Right kidney (tissue), 1 donor: Measurements from ENCODE around the gene COPB2.
"Not testable (repeated sequence)": the region's sequence is repeated elsewhere in the genome, so short reads cannot be mapped to it uniquely, and the experiment has no call there.

Source experiments
- DNase-seq: peaks from one replicate; pipeline ENCODE4 v3.0.0-alpha.2; 2016

Gene COPB2

DNA sequence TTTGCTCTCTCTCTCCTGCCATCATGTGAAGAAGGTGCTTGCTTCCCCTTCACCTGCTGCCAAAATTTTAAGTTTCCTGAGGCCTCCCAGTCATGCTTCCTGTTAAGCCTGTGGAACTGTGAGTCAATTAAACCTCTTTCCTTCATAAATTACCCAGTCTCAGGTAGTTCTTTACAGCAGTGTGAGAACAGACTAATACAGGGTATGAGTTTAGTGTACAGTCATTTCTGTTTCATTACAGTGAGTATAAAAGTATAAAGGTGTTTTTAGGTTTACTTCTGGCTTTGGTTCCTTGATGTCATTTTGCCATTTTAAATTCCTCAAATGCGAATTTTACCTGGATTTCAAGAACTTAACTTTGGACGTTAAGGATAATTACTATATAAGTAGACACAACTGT lies 7.2 kb downstream of the COPB2 start:
- not testable (repeated sequence) for DNase-seq

- DNase-seq, result no peak
Observed at GRCh38 chr3:139380575-139380974, 8.9 kb downstream of the COPB2 start.

GRCh38 chr3:139378587-139379241 lies 10.7 kb downstream of the COPB2 start:
- DNase-seq, result no peak

DNA sequence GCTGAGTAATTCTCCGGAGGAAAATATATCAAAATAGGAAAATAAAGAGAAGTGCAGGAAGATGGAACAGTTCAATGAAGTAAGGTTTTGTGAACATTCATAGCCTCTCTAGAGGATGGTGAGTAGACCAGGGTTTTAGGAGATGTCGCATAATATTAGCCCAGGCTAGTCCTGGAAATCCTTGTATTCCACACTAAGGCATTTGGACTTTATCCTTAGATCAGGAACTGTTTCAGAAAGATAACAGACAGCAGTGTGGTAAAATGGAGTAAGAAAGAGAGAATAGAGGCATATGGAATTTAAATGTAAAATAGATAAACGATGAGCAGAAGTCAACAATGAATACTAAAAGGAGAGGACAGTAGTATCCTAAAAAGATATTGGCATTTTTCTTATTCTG lies 12.1 kb downstream of the COPB2 start:
- DNase-seq, result no peak

GRCh38 chr3:139374099-139374498 lies 15.3 kb downstream of the COPB2 start:
- no peak for DNase-seq

DNA sequence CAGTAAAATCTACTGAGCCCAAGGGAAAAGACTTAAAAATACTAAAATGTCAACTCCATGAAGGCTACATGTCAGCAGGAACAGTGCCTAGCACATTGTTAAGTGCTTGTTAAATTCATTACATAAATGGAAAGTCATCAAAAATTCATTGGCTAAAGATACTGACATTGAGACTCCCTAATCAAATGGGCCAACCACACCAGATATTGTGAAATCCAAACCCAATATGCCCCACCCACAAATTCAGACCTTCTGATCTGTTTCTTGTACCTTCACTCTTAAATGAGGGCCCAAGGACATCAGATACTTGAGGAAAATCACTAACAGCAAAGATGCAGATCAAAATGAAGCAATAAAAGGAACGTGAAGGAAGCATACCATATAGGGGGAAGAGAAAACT lies 24.9 kb downstream of the COPB2 start:
- DNase-seq, result no peak

GRCh38 chr3:139361276-139361675 lies 28.2 kb downstream of the COPB2 start:
- no peak for DNase-seq

DNA sequence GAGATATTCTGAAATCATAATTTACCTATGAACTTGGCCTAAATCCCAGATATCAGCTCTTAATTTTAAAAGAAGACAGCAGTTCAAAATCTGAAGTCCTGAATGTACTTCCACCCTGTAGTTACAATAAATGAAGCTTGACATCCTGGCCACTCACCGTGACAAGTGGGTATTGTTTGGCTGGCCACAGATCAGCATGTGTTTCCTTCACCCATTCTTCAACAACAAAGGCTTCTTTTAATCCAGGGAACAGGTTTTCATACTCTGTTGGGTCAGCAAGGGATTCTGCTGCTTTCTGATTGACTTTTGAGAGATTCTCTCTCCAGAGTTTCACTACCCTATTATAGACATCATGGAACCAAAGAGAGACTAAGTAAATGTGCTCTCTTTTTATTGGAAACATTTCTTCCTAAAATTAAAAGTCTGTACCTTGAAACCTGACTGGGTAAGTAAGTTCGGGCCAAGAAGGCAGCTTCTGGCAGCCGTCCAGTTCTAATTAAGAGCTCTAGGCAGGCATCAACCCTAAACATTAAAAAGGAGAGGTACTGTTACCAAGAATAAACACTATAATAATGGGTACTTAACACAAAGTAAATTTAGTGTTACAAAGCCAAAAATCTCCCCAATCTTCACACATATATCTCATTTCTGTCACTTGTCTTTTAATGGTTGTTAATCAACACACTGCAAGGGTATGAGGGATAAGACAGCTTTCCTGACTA lies 30.4 kb downstream of the COPB2 start:
- DNase-seq, result no peak

DNA sequence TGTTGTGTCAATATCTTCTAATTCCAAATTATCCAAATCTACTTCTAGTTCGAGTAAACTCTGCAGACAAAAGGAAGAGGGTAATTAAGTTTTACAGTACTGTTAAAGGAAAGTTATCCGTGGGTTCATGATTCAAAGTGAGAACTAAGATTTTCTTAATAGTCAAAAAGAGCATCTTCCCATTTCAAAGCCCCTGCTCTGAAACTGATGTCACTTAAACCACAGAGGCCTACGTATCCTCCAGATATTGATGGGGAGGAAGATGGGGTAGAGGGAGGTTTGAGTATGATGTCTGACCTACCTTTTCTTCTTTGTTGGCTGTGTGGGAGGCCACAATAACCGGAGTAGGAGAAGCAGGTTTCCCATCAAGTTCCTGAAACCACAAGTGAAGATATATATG lies 31.5 kb downstream of the COPB2 start:
- DNase-seq, result no peak

DNA sequence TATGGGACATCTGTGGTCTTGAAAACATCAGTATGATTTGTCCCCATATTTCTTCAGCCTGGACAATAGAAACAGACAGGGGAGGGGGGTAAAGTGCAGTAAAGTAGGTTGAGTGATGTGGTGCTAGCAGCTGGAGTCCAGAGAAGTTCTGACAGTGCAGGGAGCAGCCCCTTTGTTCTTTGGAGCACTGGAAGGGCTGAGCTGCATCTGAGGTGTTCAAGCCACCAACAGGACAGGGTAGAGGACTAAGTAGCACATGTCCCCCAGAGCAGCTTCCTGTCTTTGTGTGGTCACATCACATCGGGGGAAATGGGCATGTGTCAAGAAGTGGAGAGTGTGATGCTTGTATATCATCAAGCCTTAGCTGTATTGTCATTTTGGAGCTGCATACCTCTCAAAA lies 33.6 kb downstream of the COPB2 start:
- no peak for DNase-seq

GRCh38 chr3:139355476-139355875 lies 34.0 kb downstream of the COPB2 start:
- DNase-seq, result no peak

DNA sequence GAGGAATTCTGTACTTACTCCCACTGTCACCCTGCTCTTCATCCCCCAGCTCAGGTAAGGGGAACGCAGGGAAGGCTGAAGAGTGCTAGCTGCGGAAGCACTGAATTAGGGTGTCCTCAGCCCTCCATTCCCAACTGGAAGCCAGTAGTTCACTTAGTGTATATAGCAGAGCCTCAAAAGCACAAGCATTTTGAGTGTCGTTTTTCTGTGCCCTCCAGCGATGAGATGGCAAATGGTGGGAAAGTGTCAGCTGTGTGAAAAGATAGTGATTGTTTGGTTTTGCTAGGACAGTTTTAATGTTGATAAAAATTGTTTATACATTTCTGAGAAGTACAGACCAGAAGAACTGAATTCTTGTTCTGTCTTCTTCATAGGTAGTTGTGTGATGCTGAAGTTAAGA lies 34.8 kb downstream of the COPB2 start:
- DNase-seq, result no peak

- no peak for DNase-seq
Observed at GRCh38 chr3:139353920-139354556, 35.4 kb downstream of the COPB2 start.

- no peak for DNase-seq
Observed at GRCh38 chr3:139346771-139347170, 42.7 kb downstream of the COPB2 start.

DNA sequence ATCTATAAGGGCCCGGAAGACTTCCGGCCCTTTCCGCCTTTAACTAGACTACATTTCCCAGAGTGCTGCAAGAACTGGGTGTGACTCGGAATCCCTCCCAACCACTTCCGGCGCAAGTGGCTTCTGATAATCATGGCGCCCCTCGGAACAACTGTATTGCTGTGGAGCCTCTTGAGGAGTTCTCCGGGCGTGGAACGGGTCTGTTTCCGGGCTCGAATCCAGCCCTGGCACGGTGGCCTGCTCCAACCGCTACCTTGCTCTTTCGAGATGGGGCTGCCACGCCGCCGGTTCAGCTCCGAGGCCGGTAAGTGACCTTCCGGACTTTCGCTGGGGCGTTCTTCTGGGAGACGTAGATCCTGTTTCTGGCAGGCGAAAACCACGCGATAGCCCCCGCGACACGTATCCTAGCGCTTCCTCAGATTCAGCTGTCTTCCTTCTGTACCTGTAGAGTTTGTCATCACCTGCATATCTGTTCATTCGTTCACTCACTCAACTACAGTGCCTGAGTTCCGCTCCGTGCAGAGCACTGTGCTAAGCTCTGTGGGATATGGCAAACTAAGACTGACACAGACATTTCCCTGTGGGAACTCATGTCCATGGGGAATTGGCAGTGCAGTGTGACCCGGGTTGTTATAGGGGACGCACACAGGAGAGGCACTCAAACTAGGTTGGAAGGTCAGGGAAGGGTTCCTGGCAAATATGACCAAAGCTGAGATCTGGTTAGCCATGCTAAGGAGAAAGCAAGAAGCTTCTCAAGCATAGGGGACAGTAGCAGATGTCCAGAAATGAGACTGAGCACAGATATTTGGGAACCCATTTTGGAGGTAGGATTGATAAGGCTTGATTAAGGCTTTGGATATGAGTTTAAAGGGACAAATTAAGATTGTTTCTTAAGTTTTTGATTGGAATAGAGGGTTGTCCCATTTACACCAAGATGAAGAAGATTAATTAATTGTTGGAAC lies 45.3 kb downstream of the COPB2 start, which contains the start of gene MRPS22:
MRPS22 (plus strand) TSS at position 126 of the 962 bp plus-strand sequence; CDS start at position 133, 7 bp downstream.
- DNase-seq, result peak; percentile 80

DNA sequence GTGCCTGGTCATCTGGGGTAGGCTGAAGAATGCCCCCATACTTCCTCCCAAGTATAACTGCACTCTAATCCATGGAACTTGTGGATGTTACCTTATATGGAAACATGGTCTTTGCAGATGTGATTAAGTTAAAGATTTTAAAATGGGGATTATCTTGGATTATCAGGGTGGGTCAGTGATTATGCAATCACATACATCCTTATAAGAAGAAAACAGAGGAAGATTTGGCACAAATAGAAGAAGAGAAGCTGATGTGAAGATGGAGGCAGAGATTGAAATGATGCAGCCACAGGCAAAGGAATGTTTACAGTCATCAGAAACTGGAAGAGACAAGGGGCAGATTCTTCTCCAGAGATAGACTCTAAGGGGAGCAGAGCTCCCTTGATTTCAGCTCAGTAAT lies 47.4 kb downstream of the COPB2 start:
- no peak for DNase-seq

GRCh38 chr3:139340784-139341183 lies 48.7 kb downstream of the COPB2 start:
- no peak for DNase-seq

GRCh38 chr3:139339219-139339906 lies 50.1 kb downstream of the COPB2 start:
- no peak for DNase-seq

GRCh38 chr3:139338405-139338804 lies 51.0 kb downstream of the COPB2 start:
- no peak for DNase-seq

DNA sequence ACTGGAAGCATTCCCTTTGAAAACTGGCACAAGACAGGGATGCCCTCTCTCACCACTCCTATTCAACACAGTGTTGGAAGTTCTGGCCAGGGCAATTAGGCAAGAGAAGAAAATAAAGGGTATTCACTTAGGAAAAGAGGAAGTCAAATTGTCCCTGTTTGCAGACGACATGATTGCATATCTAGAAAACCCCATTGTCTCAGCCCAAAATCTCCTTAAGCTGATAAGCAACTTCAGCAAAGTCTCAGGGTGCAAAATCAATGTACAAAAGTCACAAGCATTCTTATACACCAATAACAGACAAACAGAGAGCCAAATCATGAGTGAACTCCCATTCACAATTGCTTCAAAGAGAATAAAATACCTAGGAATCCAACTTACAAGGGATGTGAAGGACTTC lies 54.8 kb downstream of the COPB2 start:
- not testable (repeated sequence) for DNase-seq

DNA sequence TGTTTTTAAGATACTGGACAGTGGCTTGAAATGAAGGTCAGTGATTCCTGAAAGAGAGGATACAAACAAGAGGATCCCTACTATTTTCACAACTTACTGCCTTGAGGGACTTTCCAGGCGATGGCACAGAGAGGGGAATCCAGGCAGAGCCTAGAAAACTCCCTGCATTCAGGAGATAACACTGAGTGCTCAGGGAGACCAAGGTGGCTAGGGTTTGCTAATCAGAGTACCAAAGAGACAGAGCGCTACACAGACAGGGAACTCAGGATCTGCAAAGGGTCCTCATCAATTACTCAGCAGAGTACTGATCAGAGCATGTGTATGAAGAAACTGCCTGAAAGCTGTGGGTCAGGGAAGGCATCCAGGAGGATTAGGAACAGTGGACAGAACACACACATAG lies 57.4 kb downstream of the COPB2 start:
- DNase-seq, result no peak

- DNase-seq, result peak; percentile 70
Observed at GRCh38 chr3:139329364-139329850, 60.0 kb downstream of the COPB2 start.
